ENCODE measurements around the gene AP2M1. TPM values are rescaled to one million over a fixed set of nuclear protein-coding genes. Genes with fewer than 3 reads are reported as not detected.

The AP2M1 gene
- total RNA-seq, 2 experiments from 2014 or later, result 206 to 218 TPM

DNA sequence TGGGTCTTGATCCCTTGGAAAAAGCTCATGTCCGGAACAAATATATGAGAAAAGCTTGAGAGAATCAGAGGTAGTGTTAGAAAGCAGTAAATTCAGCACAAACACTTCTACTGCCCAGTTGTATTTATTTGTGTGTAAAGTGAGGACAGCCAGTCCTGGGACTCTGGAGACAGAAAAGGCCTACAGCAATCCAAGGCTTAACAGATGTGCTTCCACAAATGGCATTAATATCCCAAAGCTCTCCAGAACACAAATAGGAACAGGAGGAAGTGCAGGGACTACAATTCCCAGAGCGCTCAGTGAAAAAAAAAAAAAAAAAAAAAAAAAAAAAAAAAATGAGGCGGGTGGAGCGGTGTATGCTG lies 390 bp upstream of the AP2M1 start:
- peak overlapping the region; percentile 85 for H3K27ac Mint-ChIP-seq
- ChIA-PET POLR2A (interaction anchor here (1.2 to 5.6 kb wide), 6 partner anchors 9 to 351 kb away, joined by 4 to 36 read pairs (median 6); partner anchors contain the start of genes ABCF3, DVL3 and PSMD2), CTCF (interaction anchor here (0.7 to 1.4 kb wide), 3 partner anchors 11 to 38 kb away, joined by 3 read pairs; partner anchors contain the start of genes ABCF3 and DVL3)
- H3K9me3 Mint-ChIP-seq, result no peaks in the 10 kb centered on the region
- peak overlapping the region; percentile 97 for H3K4me3 Mint-ChIP-seq
- peaks cover 33% of the 10 kb centered on the region for H3K4me1 Mint-ChIP-seq
- H3K27me3 Mint-ChIP-seq, result no peaks in the 10 kb centered on the region
- no peak for DNase-seq
- H3K36me3 Mint-ChIP-seq (ENCODE audit: low read depth), result peaks cover 37% of the 10 kb centered on the region

DNA sequence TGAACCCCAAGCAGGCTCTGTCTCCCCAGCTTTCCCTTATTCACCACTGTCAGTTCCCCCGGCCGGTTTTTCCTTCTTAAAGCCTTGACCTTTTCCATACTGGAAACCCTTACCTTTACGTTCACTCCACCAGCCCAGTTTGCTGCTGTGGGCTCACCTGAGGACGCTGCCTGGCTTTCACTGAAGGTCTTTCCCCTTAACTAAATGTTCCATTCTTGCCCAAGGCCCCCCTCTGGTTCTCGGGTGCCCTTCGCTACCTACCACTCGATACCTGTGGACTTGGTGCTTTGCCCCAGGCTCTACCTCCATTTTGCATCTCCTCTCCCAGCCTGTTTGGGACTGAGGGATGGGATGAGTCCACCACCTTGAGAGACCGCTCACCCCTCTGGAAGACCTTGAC lies 851 bp downstream of the AP2M1 start:
- H3K9me3 Mint-ChIP-seq, result no peaks in the 10 kb centered on the region
- peaks cover 46% of the 10 kb centered on the region for H3K36me3 Mint-ChIP-seq (ENCODE audit: low read depth)
- H3K27me3 Mint-ChIP-seq, result no peaks in the 10 kb centered on the region
- DNase-seq, result no peak
- peak overlapping the region; percentile 83 for H3K27ac Mint-ChIP-seq
- H3K4me3 Mint-ChIP-seq, result peak overlapping the region; percentile 97
- CTCF ChIA-PET, result interaction anchor here (1.4 kb wide), 1 partner anchor 10 kb away, joined by 3 read pairs; the partner anchor contains the start of gene ABCF3
- peaks cover 33% of the 10 kb centered on the region for H3K4me1 Mint-ChIP-seq
- POLR2A ChIA-PET, result interaction anchor here (0.6 to 5.6 kb wide), 7 partner anchors 8 to 350 kb away, joined by 3 to 36 read pairs (median 4); partner anchors contain the start of genes ABCF3, DVL3, EIF2B5 and PSMD2

DNA sequence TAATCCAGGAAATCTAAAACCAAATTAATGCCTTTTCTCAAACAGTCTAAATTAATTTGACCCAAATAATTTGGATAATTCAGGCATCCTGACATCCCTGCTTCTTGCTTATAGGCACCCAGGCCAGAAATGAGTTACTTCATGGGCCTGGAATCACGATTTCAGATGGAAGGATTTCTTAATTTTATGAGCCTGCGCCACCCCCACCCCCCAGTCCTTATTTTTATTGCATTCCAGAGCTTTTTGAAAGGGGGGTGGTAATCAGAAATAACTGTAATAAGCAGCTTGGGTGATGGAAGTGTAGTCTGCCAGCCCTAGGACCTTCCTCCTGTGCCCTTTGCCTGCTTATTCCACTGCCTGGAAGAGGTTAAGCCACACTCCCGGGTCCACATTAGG lies 1.3 kb downstream of the AP2M1 start:
- POLR2A ChIA-PET, result interaction anchor here (1.7 to 5.6 kb wide), 3 partner anchors 8 to 349 kb away, joined by 4 to 36 read pairs (median 14); partner anchors contain the start of gene ABCF3
- H3K4me3 Mint-ChIP-seq, result peak overlapping the region; percentile 97
- peaks cover 47% of the 10 kb centered on the region for H3K36me3 Mint-ChIP-seq (ENCODE audit: low read depth)
- H3K27me3 Mint-ChIP-seq, result no peaks in the 10 kb centered on the region
- CTCF ChIA-PET, result interaction anchor here (1.4 kb wide), 1 partner anchor 10 kb away, joined by 3 read pairs; the partner anchor contains the start of gene ABCF3
- DNase-seq, result no peak
- H3K4me1 Mint-ChIP-seq, result peaks cover 33% of the 10 kb centered on the region
- H3K9me3 Mint-ChIP-seq, result no peaks in the 10 kb centered on the region
- peak overlapping the region; percentile 83 for H3K27ac Mint-ChIP-seq

DNA sequence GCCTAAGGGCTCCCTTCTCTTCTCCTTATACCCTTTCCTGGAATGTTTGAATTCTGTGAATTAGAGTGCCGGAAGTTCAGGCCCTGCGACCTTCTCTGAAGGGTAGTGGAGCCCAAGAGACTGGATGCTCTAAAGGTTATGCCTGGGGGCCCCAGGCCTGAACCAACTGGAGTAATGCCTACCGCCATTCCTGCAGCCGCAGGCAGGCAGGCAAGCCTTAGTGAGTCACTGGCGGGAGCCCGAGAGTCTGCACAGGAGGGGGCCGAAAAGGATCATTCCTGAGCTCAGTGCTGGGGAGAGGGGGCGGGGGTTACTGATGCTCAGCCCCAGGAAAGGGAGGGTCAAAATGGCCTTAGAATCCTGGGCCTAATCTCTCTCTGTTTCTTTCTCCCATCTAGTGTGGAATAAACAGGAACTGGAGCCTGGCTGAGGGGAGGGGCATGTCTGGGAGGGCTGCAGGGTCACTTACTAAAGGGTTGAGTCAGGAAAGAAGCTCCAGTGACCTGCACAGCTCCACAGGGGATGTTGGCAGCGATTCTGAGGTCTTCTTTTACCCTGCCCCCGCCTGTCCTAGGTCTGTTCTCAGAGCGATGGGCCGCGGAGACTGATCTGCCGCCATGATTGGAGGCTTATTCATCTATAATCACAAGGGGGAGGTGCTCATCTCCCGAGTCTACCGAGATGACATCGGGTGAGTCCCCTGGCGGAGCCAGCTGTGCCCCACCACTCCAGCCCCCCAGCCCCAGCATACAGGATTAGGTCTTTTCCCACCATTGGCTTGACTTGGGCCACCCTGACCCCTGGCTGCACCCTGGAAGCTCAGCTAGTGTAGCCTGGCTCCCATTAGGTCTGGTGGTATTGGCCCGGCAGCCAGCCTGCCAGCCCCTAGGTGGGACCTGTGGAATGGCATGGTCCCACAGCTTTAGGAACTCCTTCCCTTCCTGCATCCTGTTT lies 2.0 kb downstream of the AP2M1 start:
- peak overlapping the region; percentile 97 for H3K4me3 Mint-ChIP-seq
- H3K27me3 Mint-ChIP-seq, result no peaks in the 10 kb centered on the region
- H3K9me3 Mint-ChIP-seq, result no peaks in the 10 kb centered on the region
- POLR2A ChIA-PET, result interaction anchor here (5.6 kb wide), 1 partner anchor 10 kb away, joined by 36 read pairs; the partner anchor contains the start of gene ABCF3
- no peak for DNase-seq
- peaks cover 50% of the 10 kb centered on the region for H3K36me3 Mint-ChIP-seq (ENCODE audit: low read depth)
- CTCF ChIA-PET, result interaction anchor here (0.8 kb wide), 1 partner anchor 9 kb away, joined by 3 read pairs; the partner anchor contains the start of gene ABCF3
- no peak overlapping the region for H3K27ac Mint-ChIP-seq
- peaks cover 33% of the 10 kb centered on the region for H3K4me1 Mint-ChIP-seq

DNA sequence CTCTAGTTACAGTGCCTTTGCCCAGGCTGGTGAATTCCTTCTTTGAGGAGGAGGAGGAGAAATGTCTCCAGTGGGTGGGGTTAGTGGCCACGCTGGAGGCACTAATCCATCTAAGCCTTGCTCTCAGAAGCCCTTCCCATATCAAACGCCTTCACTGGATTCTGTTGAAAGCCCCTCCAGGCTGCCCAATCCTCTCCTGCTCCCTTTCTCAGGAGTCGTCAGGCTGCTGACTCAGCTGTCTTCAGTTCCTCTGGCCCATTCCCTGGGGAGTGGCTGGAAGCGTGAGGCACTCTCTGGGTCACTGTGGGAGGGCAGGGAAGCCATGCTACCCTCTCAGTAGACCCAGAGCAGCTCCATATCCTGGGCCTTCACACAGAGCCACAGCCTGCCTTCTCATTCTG lies 2.7 kb downstream of the AP2M1 start:
- H3K9me3 Mint-ChIP-seq, result no peaks in the 10 kb centered on the region
- H3K4me3 Mint-ChIP-seq, result no peak overlapping the region
- H3K27ac Mint-ChIP-seq, result no peak overlapping the region
- peaks cover 51% of the 10 kb centered on the region for H3K36me3 Mint-ChIP-seq (ENCODE audit: low read depth)
- no peak for DNase-seq
- no peaks in the 10 kb centered on the region for H3K27me3 Mint-ChIP-seq
- H3K4me1 Mint-ChIP-seq, result peaks cover 33% of the 10 kb centered on the region
- ChIA-PET CTCF (interaction anchor here (0.8 kb wide), 1 partner anchor 9 kb away, joined by 3 read pairs; the partner anchor contains the start of gene ABCF3), POLR2A (interaction anchor here (5.6 kb wide), 1 partner anchor 9 kb away, joined by 36 read pairs; the partner anchor contains the start of gene ABCF3)

DNA sequence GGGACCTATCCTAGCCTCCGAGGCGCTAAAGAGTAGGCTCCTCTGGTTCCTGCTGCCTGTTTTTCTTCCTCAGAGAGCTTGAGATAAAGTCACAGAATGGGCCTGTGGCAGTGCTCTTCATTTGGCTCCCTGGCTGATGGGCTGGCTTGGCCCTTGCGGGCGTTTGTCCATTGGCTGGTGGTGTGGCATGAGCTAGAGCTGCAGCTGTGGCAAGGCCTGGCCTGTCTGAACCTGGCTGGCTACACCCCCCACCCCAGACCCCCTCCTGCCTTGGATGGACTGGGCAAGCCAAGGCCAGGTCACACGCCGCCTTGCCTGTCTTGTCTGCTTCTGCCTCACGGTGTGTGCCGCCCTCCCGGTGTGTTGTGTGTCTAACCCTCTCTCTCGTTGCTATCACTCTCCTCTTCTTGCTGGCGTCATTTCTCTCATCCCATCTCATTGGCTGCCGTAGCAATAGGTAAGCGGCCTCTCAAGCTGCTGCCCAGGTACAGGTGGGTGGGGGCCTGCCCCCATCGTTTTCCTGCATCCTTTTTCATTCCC lies 3.2 kb downstream of the AP2M1 start:
- H3K36me3 Mint-ChIP-seq (ENCODE audit: low read depth), result peaks cover 54% of the 10 kb centered on the region
- no peak for DNase-seq
- no peak overlapping the region for H3K27ac Mint-ChIP-seq
- peaks cover 33% of the 10 kb centered on the region for H3K4me1 Mint-ChIP-seq
- H3K4me3 Mint-ChIP-seq, result no peak overlapping the region
- no peaks in the 10 kb centered on the region for H3K9me3 Mint-ChIP-seq
- no peaks in the 10 kb centered on the region for H3K27me3 Mint-ChIP-seq
- ChIA-PET CTCF (interaction anchor here (1.2 kb wide), 1 partner anchor 11 kb away, joined by 3 read pairs; no protein-coding TSS in a partner anchor), POLR2A (interaction anchor here (1.8 to 5.6 kb wide), 2 partner anchors 8 to 41 kb away, joined by 4 to 36 read pairs; partner anchors contain the start of gene ABCF3)

DNA sequence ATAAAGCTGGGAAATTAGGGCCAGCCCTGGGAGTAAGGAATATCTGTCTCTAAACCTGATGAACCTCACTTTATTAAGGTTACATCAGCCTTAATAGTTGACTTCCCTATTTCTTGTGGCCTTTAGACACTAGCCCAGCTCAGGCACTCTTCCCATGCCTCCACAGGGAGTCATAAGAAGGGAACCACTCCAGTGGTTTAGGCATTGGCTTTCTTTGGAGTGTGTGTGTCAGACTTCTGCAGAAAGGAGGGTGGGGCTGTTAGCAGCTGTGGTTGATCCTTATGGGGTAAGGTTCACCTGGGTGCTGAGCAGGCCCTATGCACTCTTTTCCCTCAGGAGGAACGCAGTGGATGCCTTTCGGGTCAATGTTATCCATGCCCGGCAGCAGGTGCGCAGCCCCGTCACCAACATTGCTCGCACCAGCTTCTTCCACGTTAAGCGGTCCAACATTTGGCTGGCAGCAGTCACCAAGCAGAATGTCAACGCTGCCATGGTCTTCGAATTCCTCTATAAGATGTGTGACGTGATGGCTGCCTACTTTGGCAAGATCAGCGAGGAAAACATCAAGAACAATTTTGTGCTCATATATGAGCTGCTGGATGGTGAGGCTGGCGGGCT lies 4.0 kb downstream of the AP2M1 start:
- Mint-ChIP-seq H3K27me3 (no peaks in the 10 kb centered on the region), H3K36me3 (ENCODE audit: low read depth) (peaks cover 60% of the 10 kb centered on the region), H3K27ac (no peak overlapping the region), H3K4me1 (peaks cover 31% of the 10 kb centered on the region), H3K4me3 (no peak overlapping the region), H3K9me3 (no peaks in the 10 kb centered on the region)
- no peak for DNase-seq
- POLR2A ChIA-PET, result interaction anchor here (1.8 kb wide), 1 partner anchor 42 kb away, joined by 4 read pairs; no protein-coding TSS in a partner anchor
- CTCF ChIA-PET, result interaction anchor here (1.2 kb wide), 1 partner anchor 10 kb away, joined by 3 read pairs; no protein-coding TSS in a partner anchor

DNA sequence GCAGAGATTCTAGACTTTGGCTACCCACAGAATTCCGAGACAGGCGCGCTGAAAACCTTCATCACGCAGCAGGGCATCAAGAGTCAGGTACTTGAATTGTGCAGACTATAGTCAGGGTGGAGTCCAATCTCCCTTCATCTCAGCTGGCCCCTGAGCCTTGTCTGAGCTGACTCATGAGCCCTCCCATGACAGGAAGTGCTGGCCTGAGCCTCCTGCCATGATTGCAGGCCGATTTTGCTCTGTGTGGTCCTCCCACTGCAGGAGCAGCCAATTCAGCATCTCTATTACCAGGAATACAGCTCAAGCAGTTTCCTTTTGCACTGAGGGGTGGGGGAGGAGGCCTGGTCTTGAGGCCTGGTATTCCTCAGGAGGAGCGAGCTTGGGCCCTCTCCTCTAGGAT lies 5.5 kb downstream of the AP2M1 start:
- Mint-ChIP-seq H3K27me3 (no peaks in the 10 kb centered on the region), H3K27ac (no peak overlapping the region), H3K4me1 (peaks cover 27% of the 10 kb centered on the region), H3K4me3 (no peak overlapping the region), H3K36me3 (ENCODE audit: low read depth) (peaks cover 72% of the 10 kb centered on the region), H3K9me3 (no peaks in the 10 kb centered on the region)
- POLR2A ChIA-PET, result interaction anchor here (0.9 kb wide), 1 partner anchor 20 kb away, joined by 3 read pairs; no protein-coding TSS in a partner anchor
- DNase-seq, result no peak
- CTCF ChIA-PET, result no interaction called here

DNA sequence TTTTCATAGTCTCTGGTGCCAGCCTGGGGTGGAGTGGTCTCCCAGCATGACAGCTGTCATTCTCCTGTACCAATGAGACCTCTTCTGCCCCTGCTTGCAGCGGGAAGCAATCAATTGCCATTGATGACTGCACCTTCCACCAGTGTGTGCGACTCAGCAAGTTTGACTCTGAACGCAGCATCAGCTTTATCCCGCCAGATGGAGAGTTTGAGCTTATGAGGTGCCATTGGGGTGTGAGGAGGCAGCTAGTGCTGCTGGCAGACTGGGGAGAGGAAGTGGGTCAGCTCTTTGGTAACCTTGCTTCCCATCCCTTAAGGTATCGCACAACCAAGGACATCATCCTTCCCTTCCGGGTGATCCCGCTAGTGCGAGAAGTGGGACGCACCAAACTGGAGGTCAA lies 6.9 kb downstream of the AP2M1 start:
- Mint-ChIP-seq H3K27me3 (no peaks in the 10 kb centered on the region), H3K4me3 (no peak overlapping the region), H3K27ac (no peak overlapping the region), H3K4me1 (peaks cover 21% of the 10 kb centered on the region), H3K36me3 (ENCODE audit: low read depth) (peaks cover 77% of the 10 kb centered on the region), H3K9me3 (no peaks in the 10 kb centered on the region)
- CTCF ChIA-PET, result interaction anchor here (0.8 to 1.1 kb wide), 2 partner anchors 65 to 68 kb away, joined by 3 to 4 read pairs; partner anchors contain the start of gene EEF1AKMT4
- POLR2A ChIA-PET, result interaction anchor here (1.1 to 1.2 kb wide), 2 partner anchors 37 to 46 kb away, joined by 3 to 5 read pairs; partner anchors contain the start of gene EIF2B5
- no peak for DNase-seq

DNA sequence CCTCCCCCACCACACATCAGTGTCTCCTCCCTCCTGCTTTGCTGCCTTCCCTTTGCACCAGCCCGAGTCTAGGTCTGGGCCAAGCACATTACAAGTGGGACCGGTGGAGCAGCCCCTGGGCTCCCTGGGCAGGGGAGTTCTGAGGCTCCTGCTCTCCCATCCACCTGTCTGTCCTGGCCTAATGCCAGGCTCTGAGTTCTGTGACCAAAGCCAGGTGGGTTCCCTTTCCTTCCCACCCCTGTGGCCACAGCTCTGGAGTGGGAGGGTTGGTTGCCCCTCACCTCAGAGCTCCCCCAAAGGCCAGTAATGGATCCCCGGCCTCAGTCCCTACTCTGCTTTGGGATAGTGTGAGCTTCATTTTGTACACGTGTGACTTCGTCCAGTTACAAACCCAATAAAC lies 9.0 kb downstream of the AP2M1 start:
- no peak for DNase-seq
- H3K27me3 Mint-ChIP-seq, result no peaks in the 10 kb centered on the region
- H3K4me1 Mint-ChIP-seq, result peaks cover 29% of the 10 kb centered on the region
- CTCF ChIA-PET, result interaction anchor here (0.8 to 0.9 kb wide), 2 partner anchors 13 to 32 kb away, joined by 3 read pairs; no protein-coding TSS in a partner anchor
- H3K27ac Mint-ChIP-seq, result no peak overlapping the region
- H3K36me3 Mint-ChIP-seq (ENCODE audit: low read depth), result peaks cover 81% of the 10 kb centered on the region
- H3K9me3 Mint-ChIP-seq, result no peaks in the 10 kb centered on the region
- no peak overlapping the region for H3K4me3 Mint-ChIP-seq
- POLR2A ChIA-PET, result interaction anchor here (0.9 to 2.3 kb wide), 2 partner anchors 9 to 66 kb away, joined by 3 to 14 read pairs; partner anchors contain the start of genes AP2M1 and EEF1AKMT4

DNA sequence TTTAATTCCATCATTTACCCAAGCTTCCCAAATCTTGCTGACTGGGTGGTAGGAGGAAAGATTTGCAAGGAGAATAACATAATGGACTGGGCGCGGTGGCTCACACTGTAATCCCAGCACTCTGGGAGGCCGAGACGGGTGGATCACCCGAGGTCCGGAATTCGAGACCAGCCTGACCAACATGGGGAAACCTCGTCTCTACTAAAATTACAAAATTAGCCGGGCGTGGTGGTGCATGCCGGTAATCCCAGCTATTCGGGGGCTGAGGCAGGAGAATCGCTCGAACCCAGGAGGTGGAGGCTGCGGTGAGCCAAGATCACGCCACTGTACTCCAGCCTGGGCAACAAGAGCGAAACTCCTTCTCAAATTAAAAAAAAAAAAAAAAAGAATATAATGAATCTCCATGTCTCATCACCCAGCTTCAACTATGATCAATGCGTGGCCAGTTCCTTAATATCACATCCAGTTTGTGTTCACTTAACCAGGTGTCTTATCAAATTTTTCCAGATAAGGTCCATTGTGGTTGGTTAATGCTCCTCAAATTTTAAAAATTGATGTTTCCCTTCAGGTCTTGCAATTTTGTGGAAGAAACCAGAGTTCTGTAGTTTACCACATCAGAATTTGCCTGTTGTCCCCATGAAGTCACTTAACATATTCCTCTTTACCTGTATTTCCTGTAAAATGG lies 10.0 kb downstream of the AP2M1 start:
- H3K9me3 Mint-ChIP-seq, result no peaks in the 10 kb centered on the region
- H3K4me3 Mint-ChIP-seq, result peak overlapping the region; percentile 93
- peaks cover 79% of the 10 kb centered on the region for H3K36me3 Mint-ChIP-seq (ENCODE audit: low read depth)
- no peaks in the 10 kb centered on the region for H3K27me3 Mint-ChIP-seq
- CTCF ChIA-PET, result interaction anchor here (0.8 to 1.9 kb wide), 5 partner anchors 10 to 43 kb away, joined by 3 to 7 read pairs (median 3); partner anchors contain the start of genes AP2M1 and DVL3
- no peak for DNase-seq
- POLR2A ChIA-PET, result interaction anchor here (0.8 to 2.3 kb wide), 5 partner anchors 10 to 65 kb away, joined by 3 to 36 read pairs (median 9); partner anchors contain the start of genes AP2M1 and EEF1AKMT4
- H3K27ac Mint-ChIP-seq, result peak overlapping the region; percentile 88
- peaks cover 33% of the 10 kb centered on the region for H3K4me1 Mint-ChIP-seq
